PC-9 (cell line): ENCODE data around the gene MAOB. TPM values are rescaled to one million over a fixed set of nuclear protein-coding genes. Genes with fewer than 3 reads are reported as not detected.

Experiments used
- BruUV-seq: library from RNA; stranded (reverse); fragments of 400-500 nt; replicated peaks from 2 replicates; lab custom pipeline; 2021; lab: Mats Ljungman, UMichigan
- CTCF ChIA-PET: fragments of 300-600 bp; sonication (Branson Sonifier 250); formaldehyde crosslinking; loops from one replicate; lab custom pipeline; 2022; ENCODE audit warnings: antibody characterized with exemption; lab: Charles Lee
- POLR2A ChIA-PET: fragments of 300-600 bp; sonication (Branson Sonifier 250); formaldehyde crosslinking; loops from one replicate; lab custom pipeline; 2022; ENCODE audit warnings: antibody characterized with exemption; ENCODE audit not compliant: unreplicated experiment; lab: Charles Lee
- DNase-seq, 2 experiments: peaks; one replicate each; pipeline versions ENCODE4 v3.0.0 to v3.0.0-alpha.2; 2015 to 2022; ENCODE audit warnings: mixed read lengths in 1 of 2
- H2AFZ ChIP-seq: fragments of 200-600 bp; sonication (generic); 2 replicates; pipeline ENCODE4 v1.8.1; 2017; ENCODE audit warnings: antibody characterized with exemption
- H3F3A ChIP-seq: fragments of 200-600 bp; sonication (generic); 2 replicates; pipeline ENCODE4 v1.8.1; 2017; ENCODE audit warnings: antibody characterized with exemption, mild to moderate bottlenecking, low read depth; ENCODE audit not compliant: insufficient read depth
- H3K27ac ChIP-seq: fragments of 200-600 bp; sonication (generic); 2 replicates; pipeline ENCODE4 v1.6.1; 2016; ENCODE audit warnings: mixed run types
- H3K27me3 ChIP-seq: fragments of 200-600 bp; sonication (generic); 2 replicates; pipeline ENCODE4 v1.6.1; 2016; ENCODE audit warnings: low read depth, mixed run types; ENCODE audit not compliant: insufficient read depth
- H3K36me3 ChIP-seq: fragments of 200-600 bp; sonication (generic); 2 replicates; pipeline ENCODE4 v1.6.1; 2016; ENCODE audit warnings: low read depth, mixed run types
- H3K4me1 ChIP-seq: fragments of 200-600 bp; sonication (generic); replicated peaks from 2 replicates; pipeline ENCODE4 v1.6.1; 2016; ENCODE audit warnings: mixed run types; ENCODE audit not compliant: insufficient read depth
- H3K4me2 ChIP-seq: fragments of 200-600 bp; sonication (generic); 2 replicates; pipeline ENCODE4 v1.6.1; 2017; ENCODE audit warnings: mixed run types
- H3K4me3 ChIP-seq: fragments of 200-600 bp; sonication (generic); 2 replicates; pipeline ENCODE4 v1.6.1; 2016; ENCODE audit warnings: mixed run types
- H3K79me2 ChIP-seq: fragments of 200-600 bp; sonication (generic); 2 replicates; pipeline ENCODE4 v1.6.1; 2017; ENCODE audit warnings: low read depth, mixed run types
- H3K9me2 ChIP-seq: fragments of 200-600 bp; sonication (generic); 2 replicates; pipeline ENCODE4 v1.8.1; 2017; ENCODE audit warnings: mild to moderate bottlenecking; ENCODE audit not compliant: insufficient read depth
- H3K9me3 ChIP-seq: fragments of 200-600 bp; sonication (generic); 2 replicates; pipeline ENCODE4 v1.8.1; 2016; ENCODE audit warnings: low read depth; ENCODE audit not compliant: insufficient read depth
- H4K20me1 ChIP-seq: fragments of 200-600 bp; sonication (generic); 2 replicates; pipeline ENCODE4 v1.8.1; 2017; ENCODE audit not compliant: insufficient read depth
- CTCF ChIP-seq: fragments of 200-600 bp; sonication (generic); conservative IDR thresholded peaks from 2 replicates; pipeline ENCODE4 v1.6.1; 2017; ENCODE audit warnings: mixed run types, antibody characterized with exemption, mild to moderate bottlenecking, moderate library complexity
- EZH2 ChIP-seq: fragments of 200-600 bp; sonication (generic); IDR thresholded peaks from 2 replicates; pipeline ENCODE4 v1.8.0; 2017; ENCODE audit warnings: antibody characterized with exemption, low read depth
- intact Hi-C: fragments of 100-400 bp; cut with micrococcal nuclease; formaldehyde crosslinking; loops from one replicate; pipeline ENCODE4 v1.10.0; 2022; ENCODE audit not compliant: unreplicated experiment
- total RNA-seq: library from RNA; stranded (reverse); gene quantifications from 2 replicates; pipeline ENCODE4 v1.2.3, GENCODE V29; 2021

The MAOB gene
- total RNA-seq, 1 experiment from 2014 or later, result 0.74 TPM

DNA sequence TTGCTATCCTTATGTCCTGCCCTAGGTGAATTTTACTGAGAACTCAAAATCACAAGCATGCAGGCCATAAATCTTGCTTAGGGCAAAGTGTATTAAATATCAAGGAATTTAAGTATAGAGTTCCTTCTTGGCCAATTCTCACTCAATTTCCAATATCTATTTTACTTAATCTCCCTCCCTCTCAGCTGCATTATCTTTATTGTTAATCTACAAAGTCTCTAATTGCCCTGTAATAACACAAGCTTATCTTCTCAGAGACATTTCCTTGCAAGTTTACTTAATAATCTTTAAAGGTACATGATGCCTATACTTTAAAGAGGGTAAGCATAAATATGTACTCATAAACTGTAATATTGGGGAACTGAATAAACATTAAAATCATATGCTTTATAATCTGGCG, 26.9 kb upstream of the MAOB start:
- H3K4me3 ChIP-seq, result no peak overlapping the region
- no peak for DNase-seq
- H3K9me2 ChIP-seq, result no peaks in the 10 kb centered on the region
- no peaks in the 10 kb centered on the region for H3K79me2 ChIP-seq
- BruUV-seq, result no TSS peak
- H4K20me1 ChIP-seq, result no peaks in the 10 kb centered on the region
- no peak overlapping the region for H2AFZ ChIP-seq
- no peak overlapping the region for H3K4me2 ChIP-seq
- POLR2A ChIA-PET, result no interaction called here
- no peaks in the 10 kb centered on the region for H3K27me3 ChIP-seq
- no peak overlapping the region for H3K27ac ChIP-seq
- CTCF ChIA-PET, result no interaction called here
- no peaks in the 10 kb centered on the region for H3K4me1 ChIP-seq
- no peak for TF ChIP-seq CTCF
- no peak for TF ChIP-seq EZH2
- intact Hi-C loops, result no loop called here
- no peaks in the 10 kb centered on the region for H3F3A ChIP-seq
- H3K36me3 ChIP-seq, result no peaks in the 10 kb centered on the region
- no peaks in the 10 kb centered on the region for H3K9me3 ChIP-seq

DNA sequence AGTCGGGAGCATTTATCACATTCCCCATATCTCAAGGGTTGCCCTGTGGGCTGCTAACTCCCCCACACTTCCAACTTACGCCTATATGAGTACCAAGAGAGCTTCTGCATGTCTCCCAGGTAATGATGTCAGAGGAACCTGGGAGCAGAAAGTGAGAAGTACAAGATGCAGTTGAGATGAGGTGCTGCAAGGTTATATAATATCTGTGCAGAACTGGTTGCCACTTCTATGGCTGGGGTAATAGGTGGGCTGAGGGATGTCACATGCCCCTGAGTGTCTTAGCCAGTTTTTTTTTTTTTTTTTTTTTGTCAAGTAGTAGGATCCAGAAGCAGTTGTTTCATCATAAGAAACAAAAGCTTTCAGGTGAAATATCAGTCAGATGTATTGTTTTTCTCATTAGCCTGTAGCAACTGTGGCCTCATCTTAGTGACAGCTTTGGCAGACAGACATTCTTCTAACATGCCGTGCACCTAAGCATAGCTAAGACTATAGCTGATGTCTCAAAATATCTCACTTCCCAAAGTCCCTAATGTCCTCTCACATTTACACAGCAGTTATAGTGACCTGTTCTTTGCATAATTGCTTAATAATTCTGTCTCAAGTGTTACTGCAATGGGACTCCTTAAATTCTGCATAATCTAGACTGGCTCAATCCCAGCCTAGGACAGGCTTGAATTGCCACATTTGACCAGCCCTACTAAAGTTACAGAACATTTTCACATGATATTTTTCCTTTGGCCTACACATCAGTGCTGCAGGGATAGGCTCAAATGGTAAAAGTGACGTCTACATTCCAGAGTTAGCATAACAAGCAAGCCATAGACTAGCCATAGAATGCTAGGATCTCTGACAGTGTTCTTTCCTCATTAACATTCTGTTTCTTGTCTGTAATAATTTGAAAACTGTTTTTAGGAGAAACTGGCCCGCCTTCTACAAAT, 17.9 kb upstream of the MAOB start:
- H3K9me3 ChIP-seq, result no peaks in the 10 kb centered on the region
- H4K20me1 ChIP-seq, result no peaks in the 10 kb centered on the region
- no peaks in the 10 kb centered on the region for H3K79me2 ChIP-seq
- intact Hi-C loops, result no loop called here
- H2AFZ ChIP-seq, result no peak overlapping the region
- DNase-seq, result no peak
- no peaks in the 10 kb centered on the region for H3K27me3 ChIP-seq
- no peaks in the 10 kb centered on the region for H3K9me2 ChIP-seq
- no peaks in the 10 kb centered on the region for H3F3A ChIP-seq
- H3K4me2 ChIP-seq, result no peak overlapping the region
- TF ChIP-seq CTCF, result no peak
- TF ChIP-seq EZH2, result no peak
- H3K36me3 ChIP-seq, result no peaks in the 10 kb centered on the region
- ChIA-PET POLR2A (no interaction called here), CTCF (no interaction called here)
- no peaks in the 10 kb centered on the region for H3K4me1 ChIP-seq
- H3K4me3 ChIP-seq, result no peak overlapping the region
- no TSS peak for BruUV-seq
- no peak overlapping the region for H3K27ac ChIP-seq

GRCh38 chrX:43898406-43899035, 16.3 kb upstream of the MAOB start:
- Histone ChIP-seq H3K4me1 (no peaks in the 10 kb centered on the region), H3F3A (no peaks in the 10 kb centered on the region), H2AFZ (no peak overlapping the region), H3K4me2 (no peak overlapping the region), H3K79me2 (no peaks in the 10 kb centered on the region), H3K9me3 (no peaks in the 10 kb centered on the region), H3K27me3 (no peaks in the 10 kb centered on the region), H3K4me3 (no peak overlapping the region), H3K36me3 (no peaks in the 10 kb centered on the region), H3K9me2 (no peaks in the 10 kb centered on the region), H4K20me1 (no peaks in the 10 kb centered on the region), H3K27ac (no peak overlapping the region)
- TF ChIP-seq CTCF (no peak), EZH2 (no peak)
- BruUV-seq, result no TSS peak
- peak in 1 of 2 experiments; percentile 32 for DNase-seq
- intact Hi-C loops, result no loop called here
- ChIA-PET CTCF (no interaction called here), POLR2A (no interaction called here)
